ENCODE measurements around the gene STAT2. TPM values are rescaled to one million over a fixed set of nuclear protein-coding genes. Genes with fewer than 3 reads are reported as not detected.

Gene STAT2
- total and polyA plus RNA-seq, 8 donors, result 133 to 194 (median 167) TPM

DNA sequence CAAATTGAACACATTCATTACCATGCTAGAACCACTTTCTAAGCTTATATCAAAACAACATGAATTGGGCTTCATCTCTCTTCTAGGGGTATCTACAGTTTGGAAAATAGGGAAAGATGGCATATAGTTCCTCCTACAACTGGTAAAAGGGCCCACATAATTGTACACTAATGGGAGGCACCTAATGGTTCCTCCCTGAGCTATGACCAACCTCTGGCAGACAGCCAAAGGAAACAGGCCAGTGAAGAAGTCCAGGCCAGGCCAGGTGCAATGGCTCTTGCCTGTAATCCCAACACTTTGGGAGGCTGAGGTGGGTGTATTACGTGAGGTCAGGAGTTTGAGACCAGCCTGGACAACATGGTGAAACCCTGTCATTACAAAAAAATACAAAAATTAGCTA, 26.0 kb upstream of the STAT2 start:
- Histone ChIP-seq H3K9me3 (no peaks in the 10 kb centered on the region), H3K27ac (no peak overlapping the region), H3K36me3 (no peaks in the 10 kb centered on the region), H3K4me1 (no peaks in the 10 kb centered on the region), H3K4me3 (no peak overlapping the region), H3K27me3 (no peaks in the 10 kb centered on the region)
- intact Hi-C loops (cut with DNase I), result no loop called here
- TF ChIP-seq, protein P1, sequence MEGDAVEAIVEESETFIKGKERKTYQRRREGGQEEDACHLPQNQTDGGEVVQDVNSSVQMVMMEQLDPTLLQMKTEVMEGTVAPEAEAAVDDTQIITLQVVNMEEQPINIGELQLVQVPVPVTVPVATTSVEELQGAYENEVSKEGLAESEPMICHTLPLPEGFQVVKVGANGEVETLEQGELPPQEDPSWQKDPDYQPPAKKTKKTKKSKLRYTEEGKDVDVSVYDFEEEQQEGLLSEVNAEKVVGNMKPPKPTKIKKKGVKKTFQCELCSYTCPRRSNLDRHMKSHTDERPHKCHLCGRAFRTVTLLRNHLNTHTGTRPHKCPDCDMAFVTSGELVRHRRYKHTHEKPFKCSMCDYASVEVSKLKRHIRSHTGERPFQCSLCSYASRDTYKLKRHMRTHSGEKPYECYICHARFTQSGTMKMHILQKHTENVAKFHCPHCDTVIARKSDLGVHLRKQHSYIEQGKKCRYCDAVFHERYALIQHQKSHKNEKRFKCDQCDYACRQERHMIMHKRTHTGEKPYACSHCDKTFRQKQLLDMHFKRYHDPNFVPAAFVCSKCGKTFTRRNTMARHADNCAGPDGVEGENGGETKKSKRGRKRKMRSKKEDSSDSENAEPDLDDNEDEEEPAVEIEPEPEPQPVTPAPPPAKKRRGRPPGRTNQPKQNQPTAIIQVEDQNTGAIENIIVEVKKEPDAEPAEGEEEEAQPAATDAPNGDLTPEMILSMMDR (IDR thresholded peaks at IDR 0.05), result no peak
- DNase-seq (no peak), ATAC-seq (no peak)

DNA sequence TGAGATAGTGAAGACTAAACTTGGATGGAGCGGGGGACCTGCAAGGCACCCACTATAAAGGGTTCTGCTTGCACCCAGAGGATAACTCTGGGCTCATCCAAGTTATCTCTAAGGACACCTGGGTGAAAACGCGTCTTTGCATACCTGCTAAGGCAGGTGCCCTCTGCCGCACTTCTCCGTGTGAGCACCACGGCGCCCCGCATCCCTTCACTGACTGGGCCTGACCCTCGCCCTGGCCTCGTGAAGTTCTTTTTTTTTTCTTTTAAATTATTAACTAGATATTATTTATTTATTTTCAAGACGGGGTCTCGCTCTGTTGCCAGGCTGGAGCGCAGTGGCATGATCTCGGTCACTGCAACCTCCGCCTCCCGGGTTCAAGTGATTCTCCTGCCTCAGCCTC, 22.7 kb upstream of the STAT2 start:
- H3K27me3 ChIP-seq, result no peaks in the 10 kb centered on the region
- ATAC-seq (no peak), DNase-seq (no peak)
- intact Hi-C loops (cut with DNase I), result no loop called here
- H3K9me3 ChIP-seq, result no peaks in the 10 kb centered on the region
- TF ChIP-seq, protein P1 (IDR thresholded peaks at IDR 0.05), result no peak
- H3K27ac ChIP-seq, result no peak overlapping the region
- no peaks in the 10 kb centered on the region for H3K4me1 ChIP-seq
- no peaks in the 10 kb centered on the region for H3K36me3 ChIP-seq
- no peak overlapping the region for H3K4me3 ChIP-seq

DNA sequence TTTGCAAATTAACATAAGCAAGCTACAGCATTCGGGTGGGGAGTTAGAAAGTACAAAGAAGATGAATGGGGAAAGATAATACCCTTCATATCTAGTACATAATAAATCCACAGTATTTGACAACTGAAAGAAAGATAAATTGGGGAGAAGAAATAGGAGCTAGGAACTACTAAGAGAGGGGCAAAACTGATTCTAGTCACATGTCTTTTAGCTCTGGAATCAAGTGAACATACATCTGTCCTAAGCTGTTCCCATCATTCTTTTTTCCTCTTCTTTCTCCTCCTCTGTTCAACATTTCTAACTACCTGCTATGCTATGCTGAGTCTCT, 18.0 kb upstream of the STAT2 start:
- Histone ChIP-seq H3K36me3 (no peaks in the 10 kb centered on the region), H3K9me3 (no peaks in the 10 kb centered on the region), H3K4me1 (peaks cover 0 to 16% of the 10 kb centered on the region in 2 donors), H3K27me3 (no peaks in the 10 kb centered on the region), H3K27ac (no peak overlapping the region), H3K4me3 (no peak overlapping the region)
- intact Hi-C loops (cut with DNase I), result no loop called here
- TF ChIP-seq, protein P1 (IDR thresholded peaks at IDR 0.05), result no peak
- DNase-seq (no peak), ATAC-seq (no peak)

DNA sequence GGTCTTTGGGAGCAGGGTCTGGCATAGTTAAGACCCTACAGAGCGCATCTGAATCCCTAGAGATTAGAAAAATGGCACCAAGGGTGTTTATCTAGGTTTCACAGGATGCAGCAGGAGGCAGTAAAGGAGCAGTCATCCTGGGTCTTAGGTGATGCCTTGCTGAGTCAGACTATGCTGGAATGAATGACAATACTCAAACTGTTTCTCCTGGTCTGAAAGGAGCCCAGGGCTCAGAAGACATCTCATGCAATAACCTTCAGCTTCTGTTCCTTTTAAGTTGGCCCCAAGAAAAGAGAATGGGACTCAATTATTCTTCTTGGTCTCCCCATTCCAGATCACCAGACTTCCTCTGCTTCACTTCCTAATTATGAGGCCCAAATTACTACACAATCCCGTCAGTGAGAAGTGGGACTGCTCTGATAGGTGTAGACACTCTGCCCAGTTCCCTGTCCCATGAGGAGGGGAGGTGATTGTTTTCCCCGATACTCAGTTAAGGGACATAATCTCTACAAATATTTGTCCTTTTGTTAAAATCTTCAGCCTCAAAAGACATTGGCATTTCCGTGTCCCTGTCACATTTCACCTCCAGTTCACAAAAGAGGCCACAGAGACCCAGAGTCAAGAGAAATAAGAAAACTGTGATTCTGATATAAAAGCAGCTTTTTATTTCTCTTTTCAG, 17.5 kb upstream of the STAT2 start:
- intact Hi-C loops (cut with DNase I), result no loop called here
- no peaks in the 10 kb centered on the region for H3K27me3 ChIP-seq
- DNase-seq (no peak), ATAC-seq (no peak)
- H3K9me3 ChIP-seq, result no peaks in the 10 kb centered on the region
- TF ChIP-seq, protein P1 (IDR thresholded peaks at IDR 0.05), result no peak
- no peak overlapping the region for H3K27ac ChIP-seq
- no peak overlapping the region for H3K4me3 ChIP-seq
- peaks cover 0 to 16% of the 10 kb centered on the region in 2 donors for H3K4me1 ChIP-seq
- H3K36me3 ChIP-seq, result no peaks in the 10 kb centered on the region

DNA sequence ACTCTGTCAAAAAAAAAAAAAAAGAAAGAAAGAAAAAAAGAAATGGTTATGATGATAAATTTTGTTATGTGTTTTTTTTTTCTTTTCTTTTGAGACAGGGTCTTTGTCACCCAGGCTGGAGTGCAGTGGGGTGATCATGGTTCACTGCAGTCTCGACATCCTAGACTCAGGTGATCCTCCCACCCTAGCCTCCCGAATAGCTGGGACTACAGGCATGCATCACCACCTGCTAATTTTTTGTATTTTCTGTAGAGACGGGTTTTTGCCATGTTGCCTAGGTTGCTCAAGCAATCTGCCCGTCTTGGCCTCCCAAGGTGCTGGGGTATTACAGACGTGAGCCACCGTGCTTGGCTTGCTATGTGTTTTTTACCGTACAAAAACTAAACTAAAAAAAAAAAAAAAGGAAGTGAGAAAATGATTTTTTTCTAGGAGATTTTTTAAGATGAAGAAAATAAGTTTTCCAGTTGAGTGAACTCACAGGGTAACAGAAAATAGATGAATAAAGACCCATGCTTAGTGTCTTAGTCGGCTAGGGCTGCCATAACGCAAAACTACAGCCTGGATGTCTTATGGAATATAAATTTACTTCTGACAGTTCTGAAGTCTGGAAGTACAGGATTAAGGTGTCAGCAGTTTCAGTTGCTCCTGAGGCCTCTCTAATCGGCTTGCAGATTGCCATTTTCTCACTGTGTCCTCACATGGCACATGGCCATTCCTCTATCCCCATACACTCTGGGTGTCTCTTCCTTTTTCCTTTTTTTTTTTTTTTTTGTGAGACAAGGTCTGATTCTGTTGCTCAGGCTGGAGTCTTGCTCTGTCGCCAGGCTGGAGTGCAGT, 15.9 kb upstream of the STAT2 start:
- intact Hi-C loops (cut with DNase I), result no loop called here
- Histone ChIP-seq H3K4me1 (peaks cover 0 to 16% of the 10 kb centered on the region in 2 donors), H3K27ac (no peak overlapping the region)

More for the DNA sequence above, 15.9 kb upstream of the STAT2 start:
- no peak overlapping the region for H3K4me3 ChIP-seq
- no peaks in the 10 kb centered on the region for H3K27me3 ChIP-seq
- TF ChIP-seq, protein P1 (IDR thresholded peaks at IDR 0.05), result no peak
- no peaks in the 10 kb centered on the region for H3K36me3 ChIP-seq
- H3K9me3 ChIP-seq, result no peaks in the 10 kb centered on the region
- ATAC-seq (no peak), DNase-seq (no peak)

All from left lung (tissue), 10 donors.